ENCODE results near the gene GPR119. TPM values are rescaled to one million over a fixed set of nuclear protein-coding genes. Genes with fewer than 3 reads are reported as not detected.
A peak's percentile ranks its signal among the peaks of the same experiment; 100 is the strongest.

Gene GPR119
- total and polyA plus RNA-seq, 2 experiments from 2014 or later: 0.39 to 1.4 TPM

DNA sequence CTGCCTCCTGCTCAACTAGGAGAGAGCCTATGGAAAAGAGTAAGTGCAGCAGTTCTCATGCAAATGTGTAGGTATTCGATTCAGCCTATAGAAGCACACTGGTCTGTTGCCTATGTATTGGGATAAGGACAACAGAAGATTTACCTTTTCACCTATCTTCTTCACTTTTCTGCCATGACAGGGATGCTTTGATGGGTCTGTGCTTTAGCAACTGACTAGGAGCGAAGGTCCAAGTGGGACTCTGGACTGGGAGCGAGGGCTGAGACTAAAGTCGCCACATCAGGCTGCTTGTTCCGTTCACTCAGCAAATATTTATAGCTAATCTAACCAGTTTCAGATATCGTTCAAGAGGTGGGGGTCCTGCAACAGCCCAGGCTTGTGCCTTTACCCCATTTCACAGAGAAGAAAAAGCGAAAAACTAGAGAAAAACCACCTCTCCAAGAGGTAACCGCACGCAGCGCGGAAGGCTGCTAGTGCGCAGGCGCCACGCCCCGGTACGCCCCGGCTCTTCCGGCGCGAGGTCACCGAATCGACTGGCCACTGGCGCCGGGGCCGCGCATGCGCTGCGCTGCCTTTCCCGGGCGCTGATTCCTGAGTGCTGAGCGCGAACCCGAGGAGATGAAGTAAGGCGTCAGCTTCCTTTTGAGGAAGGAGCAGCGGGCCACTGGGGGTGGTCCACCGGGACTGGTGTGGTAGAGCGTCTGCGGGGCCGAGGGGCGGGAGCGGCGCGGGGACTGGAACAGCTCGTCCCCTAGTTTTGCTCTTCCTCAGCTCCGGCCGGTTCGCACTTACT lies 16.1 kb upstream of the GPR119 start, which contains the start of gene RBMX2:
Gene RBMX2, plus strand, starts transcription at position 573 of the 793 bp plus-strand sequence. Its CDS starts 46 bp downstream, at position 619.
- peak within 1 kb of the TSS; percentile 79 for H3K4me2 ChIP-seq
- peak within 1 kb of the TSS; percentile 38 for H3K27ac ChIP-seq
- peak within 1 kb of the TSS; percentile 39 for H3K4me3 ChIP-seq
- no peaks in the 10 kb centered on the region for H3K36me3 ChIP-seq (replicated peaks; ENCODE audit: insufficient read depth, low read depth)
- H3K4me1 ChIP-seq (ENCODE audit: insufficient read depth): peaks cover 3% of the 10 kb centered on the region
- WGBS (ENCODE audit: low lambda C conversion rate, missing lambda C conversion rate): 50% methylated on average over 47 of the region's 47 CpGs
- H2AFZ ChIP-seq: peak within 1 kb of the TSS; percentile 61
- no peaks in the 10 kb centered on the region for H3K9me2 ChIP-seq (replicated peaks; ENCODE audit: insufficient read depth)
- H3K27me3 ChIP-seq: no peaks in the 10 kb centered on the region
- TF ChIP-seq EZH2 (IDR thresholded peaks at IDR 0.05; ENCODE audit: borderline replicate concordance) (no peak), EZH2phosphoT487 (IDR thresholded peaks at IDR 0.05; ENCODE audit: low read depth, severe bottlenecking, unreplicated experiment) (no peak)
- TF ChIP-seq, protein P1, sequence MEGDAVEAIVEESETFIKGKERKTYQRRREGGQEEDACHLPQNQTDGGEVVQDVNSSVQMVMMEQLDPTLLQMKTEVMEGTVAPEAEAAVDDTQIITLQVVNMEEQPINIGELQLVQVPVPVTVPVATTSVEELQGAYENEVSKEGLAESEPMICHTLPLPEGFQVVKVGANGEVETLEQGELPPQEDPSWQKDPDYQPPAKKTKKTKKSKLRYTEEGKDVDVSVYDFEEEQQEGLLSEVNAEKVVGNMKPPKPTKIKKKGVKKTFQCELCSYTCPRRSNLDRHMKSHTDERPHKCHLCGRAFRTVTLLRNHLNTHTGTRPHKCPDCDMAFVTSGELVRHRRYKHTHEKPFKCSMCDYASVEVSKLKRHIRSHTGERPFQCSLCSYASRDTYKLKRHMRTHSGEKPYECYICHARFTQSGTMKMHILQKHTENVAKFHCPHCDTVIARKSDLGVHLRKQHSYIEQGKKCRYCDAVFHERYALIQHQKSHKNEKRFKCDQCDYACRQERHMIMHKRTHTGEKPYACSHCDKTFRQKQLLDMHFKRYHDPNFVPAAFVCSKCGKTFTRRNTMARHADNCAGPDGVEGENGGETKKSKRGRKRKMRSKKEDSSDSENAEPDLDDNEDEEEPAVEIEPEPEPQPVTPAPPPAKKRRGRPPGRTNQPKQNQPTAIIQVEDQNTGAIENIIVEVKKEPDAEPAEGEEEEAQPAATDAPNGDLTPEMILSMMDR (IDR thresholded peaks at IDR 0.05; ENCODE audit: poor library complexity): no peak
- H4K20me1 ChIP-seq (ENCODE audit: insufficient read depth, poor library complexity, severe bottlenecking): no peaks in the 10 kb centered on the region
- no peaks in the 10 kb centered on the region for H3K9me3 ChIP-seq (ENCODE audit: low read depth)
- DNase-seq (ENCODE audit: low spot score): peak; percentile 90
- peaks cover 9% of the 10 kb centered on the region for H3K79me2 ChIP-seq

DNA sequence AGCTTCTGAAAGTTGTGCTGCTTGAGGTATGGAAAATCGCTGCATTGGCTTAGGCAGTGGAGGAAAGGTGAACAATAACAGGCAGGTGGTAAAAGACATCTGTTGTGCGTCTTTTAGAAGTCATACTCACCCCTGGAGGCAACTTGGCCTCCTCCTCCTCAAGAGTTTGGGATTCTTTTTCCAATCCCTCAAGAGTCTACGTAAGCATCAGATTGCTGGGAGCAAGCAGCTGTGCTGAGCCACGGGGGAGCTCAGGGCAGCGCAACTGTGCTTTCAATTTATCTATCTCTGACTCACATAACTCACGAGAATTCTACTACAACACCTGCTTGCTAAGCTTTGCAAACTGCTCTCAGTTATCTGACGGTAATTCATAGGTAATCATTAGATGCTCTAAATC lies 9.9 kb upstream of the GPR119 start:
- no peak for DNase-seq (ENCODE audit: low spot score)
- Histone ChIP-seq H3K4me2 (no peak overlapping the region), H3K27ac (no peak overlapping the region), H3K27me3 (no peaks in the 10 kb centered on the region), H4K20me1 (ENCODE audit: insufficient read depth, poor library complexity, severe bottlenecking) (no peaks in the 10 kb centered on the region), H2AFZ (no peak overlapping the region), H3K4me1 (ENCODE audit: insufficient read depth) (no peaks in the 10 kb centered on the region), H3K9me2 (replicated peaks; ENCODE audit: insufficient read depth) (no peaks in the 10 kb centered on the region), H3K36me3 (replicated peaks; ENCODE audit: insufficient read depth, low read depth) (no peaks in the 10 kb centered on the region), H3K9me3 (ENCODE audit: low read depth) (no peaks in the 10 kb centered on the region), H3K4me3 (no peak overlapping the region), H3K79me2 (no peaks in the 10 kb centered on the region)
- TF ChIP-seq EZH2 (IDR thresholded peaks at IDR 0.05; ENCODE audit: borderline replicate concordance): no peak
- TF ChIP-seq, protein P1 (IDR thresholded peaks at IDR 0.05; ENCODE audit: poor library complexity): no peak
- TF ChIP-seq EZH2phosphoT487 (IDR thresholded peaks at IDR 0.05; ENCODE audit: low read depth, severe bottlenecking, unreplicated experiment): no peak
- WGBS (ENCODE audit: low lambda C conversion rate, missing lambda C conversion rate): 59% methylated on average over 7 of the region's 7 CpGs

DNA sequence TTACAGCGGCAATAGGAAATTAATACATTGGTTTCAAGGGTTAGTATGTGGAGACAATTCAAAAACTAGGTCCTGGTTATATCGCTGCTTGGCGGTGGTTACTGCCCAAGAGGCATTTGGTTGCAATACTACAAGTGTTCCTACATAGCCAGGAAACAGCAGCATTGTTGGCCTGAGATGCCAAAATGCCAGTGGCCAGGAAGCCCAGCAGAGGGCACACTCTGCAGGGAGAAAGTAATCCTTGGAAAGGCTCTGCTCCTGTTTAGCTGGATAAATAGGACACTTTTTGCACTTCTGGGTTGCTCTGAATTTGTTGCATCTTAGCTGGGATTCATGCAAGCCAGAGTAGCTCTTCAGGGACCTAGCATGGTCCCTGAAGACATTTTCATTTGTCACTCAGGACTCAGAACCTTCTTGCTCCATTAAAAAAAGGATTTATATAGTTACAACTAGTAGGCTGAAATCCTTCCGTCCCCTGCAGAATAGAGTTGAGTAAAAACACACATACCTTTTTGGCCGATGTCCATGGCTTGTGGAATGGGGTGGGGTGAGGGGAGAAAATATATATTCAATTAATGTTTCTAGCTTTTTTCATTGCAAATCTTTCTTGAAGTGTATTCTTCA lies 8.1 kb upstream of the GPR119 start:
- DNase-seq (ENCODE audit: low spot score): peak; percentile 62
- Histone ChIP-seq H2AFZ (no peak overlapping the region), H3K27me3 (no peaks in the 10 kb centered on the region), H3K79me2 (no peaks in the 10 kb centered on the region), H3K4me1 (ENCODE audit: insufficient read depth) (no peaks in the 10 kb centered on the region), H4K20me1 (ENCODE audit: insufficient read depth, poor library complexity, severe bottlenecking) (no peaks in the 10 kb centered on the region), H3K27ac (no peak overlapping the region), H3K9me2 (replicated peaks; ENCODE audit: insufficient read depth) (no peaks in the 10 kb centered on the region), H3K9me3 (ENCODE audit: low read depth) (no peaks in the 10 kb centered on the region), H3K36me3 (replicated peaks; ENCODE audit: insufficient read depth, low read depth) (no peaks in the 10 kb centered on the region), H3K4me2 (no peak overlapping the region), H3K4me3 (no peak overlapping the region)
- 62% methylated on average over 5 of the region's 5 CpGs for WGBS (ENCODE audit: low lambda C conversion rate, missing lambda C conversion rate)
- TF ChIP-seq, protein P1 (IDR thresholded peaks at IDR 0.05; ENCODE audit: poor library complexity): peak; percentile 58
- TF ChIP-seq EZH2 (IDR thresholded peaks at IDR 0.05; ENCODE audit: borderline replicate concordance) (no peak), EZH2phosphoT487 (IDR thresholded peaks at IDR 0.05; ENCODE audit: low read depth, severe bottlenecking, unreplicated experiment) (no peak)
